ENCODE data around the gene CCDC192.
A peak's percentile ranks its signal among the peaks of the same experiment; 100 is the strongest.

CCDC192 gene

DNA sequence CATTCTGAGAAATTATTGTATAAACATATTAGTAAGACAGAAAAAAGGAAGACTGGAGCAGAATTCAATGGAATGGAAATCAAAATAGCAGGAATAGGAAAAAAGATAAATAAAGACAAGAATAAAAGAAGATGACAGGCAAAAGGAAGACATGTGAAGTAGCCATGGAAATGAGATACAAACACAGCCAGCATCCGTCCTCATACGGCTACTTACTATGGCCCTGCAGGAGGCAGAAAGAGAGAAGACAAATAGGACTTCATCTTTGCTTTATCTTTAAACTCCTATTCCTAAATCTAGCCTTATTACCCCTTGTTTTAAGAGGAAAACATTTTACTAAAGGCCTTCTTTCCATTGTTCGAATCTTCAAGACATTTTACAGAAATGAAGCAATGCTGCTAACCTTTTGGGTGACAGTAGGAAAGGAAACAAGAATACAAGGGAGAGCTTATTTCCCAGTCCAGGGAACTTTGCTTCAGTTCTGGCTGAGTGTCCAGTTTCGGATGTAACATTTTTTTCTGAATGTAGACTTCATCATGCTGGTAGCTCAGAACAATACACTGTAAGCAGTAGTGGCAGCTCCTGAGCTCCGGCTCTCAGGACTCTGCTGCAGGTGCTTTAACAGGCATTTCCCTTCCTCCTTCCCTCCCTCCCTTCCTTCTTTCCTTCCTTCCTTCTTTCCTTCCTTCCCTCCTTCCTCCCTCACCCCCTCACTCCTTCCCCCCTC is 274.0 kb downstream of the CCDC192 start:
- H3K4me3 ChIP-seq (ENCODE audit: low read depth, low read length): no peak overlapping the region
- TF ChIP-seq, protein P1, sequence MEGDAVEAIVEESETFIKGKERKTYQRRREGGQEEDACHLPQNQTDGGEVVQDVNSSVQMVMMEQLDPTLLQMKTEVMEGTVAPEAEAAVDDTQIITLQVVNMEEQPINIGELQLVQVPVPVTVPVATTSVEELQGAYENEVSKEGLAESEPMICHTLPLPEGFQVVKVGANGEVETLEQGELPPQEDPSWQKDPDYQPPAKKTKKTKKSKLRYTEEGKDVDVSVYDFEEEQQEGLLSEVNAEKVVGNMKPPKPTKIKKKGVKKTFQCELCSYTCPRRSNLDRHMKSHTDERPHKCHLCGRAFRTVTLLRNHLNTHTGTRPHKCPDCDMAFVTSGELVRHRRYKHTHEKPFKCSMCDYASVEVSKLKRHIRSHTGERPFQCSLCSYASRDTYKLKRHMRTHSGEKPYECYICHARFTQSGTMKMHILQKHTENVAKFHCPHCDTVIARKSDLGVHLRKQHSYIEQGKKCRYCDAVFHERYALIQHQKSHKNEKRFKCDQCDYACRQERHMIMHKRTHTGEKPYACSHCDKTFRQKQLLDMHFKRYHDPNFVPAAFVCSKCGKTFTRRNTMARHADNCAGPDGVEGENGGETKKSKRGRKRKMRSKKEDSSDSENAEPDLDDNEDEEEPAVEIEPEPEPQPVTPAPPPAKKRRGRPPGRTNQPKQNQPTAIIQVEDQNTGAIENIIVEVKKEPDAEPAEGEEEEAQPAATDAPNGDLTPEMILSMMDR (conservative IDR thresholded peaks at IDR 0.05; ENCODE audit: low read depth, low read length): no peak
- DNase-seq (ENCODE audit: low read depth): no peak

DNA sequence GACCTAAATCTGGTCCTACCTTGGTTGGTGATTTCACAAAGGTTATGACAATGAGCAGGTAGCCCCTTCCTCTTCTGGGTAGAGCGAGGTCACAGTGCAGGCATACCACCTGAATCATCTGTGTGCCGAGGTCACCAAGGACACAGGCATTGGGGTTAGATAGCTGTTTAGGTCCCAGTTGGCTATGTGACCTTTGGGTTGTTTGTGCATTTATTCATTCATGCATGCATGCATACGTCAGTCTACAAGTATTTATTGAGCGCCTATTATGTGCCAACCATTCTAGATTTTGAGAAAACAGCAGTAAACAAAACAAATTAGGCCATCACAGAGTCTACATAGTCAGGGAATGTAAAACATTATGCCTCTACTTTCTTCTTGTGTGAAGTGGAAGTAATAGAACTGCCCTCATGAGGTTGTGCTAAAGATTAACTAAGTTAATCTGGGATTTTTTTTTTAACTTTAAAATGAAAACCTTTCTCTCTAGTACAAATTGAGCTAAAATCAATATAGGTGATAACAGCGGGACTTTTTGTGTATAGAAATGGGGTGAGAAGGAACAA is 275.6 kb downstream of the CCDC192 start:
- DNase-seq (ENCODE audit: low read depth): no peak
- TF ChIP-seq, protein P1 (conservative IDR thresholded peaks at IDR 0.05; ENCODE audit: low read depth, low read length): no peak
- no peak overlapping the region for H3K4me3 ChIP-seq (ENCODE audit: low read depth, low read length)

DNA sequence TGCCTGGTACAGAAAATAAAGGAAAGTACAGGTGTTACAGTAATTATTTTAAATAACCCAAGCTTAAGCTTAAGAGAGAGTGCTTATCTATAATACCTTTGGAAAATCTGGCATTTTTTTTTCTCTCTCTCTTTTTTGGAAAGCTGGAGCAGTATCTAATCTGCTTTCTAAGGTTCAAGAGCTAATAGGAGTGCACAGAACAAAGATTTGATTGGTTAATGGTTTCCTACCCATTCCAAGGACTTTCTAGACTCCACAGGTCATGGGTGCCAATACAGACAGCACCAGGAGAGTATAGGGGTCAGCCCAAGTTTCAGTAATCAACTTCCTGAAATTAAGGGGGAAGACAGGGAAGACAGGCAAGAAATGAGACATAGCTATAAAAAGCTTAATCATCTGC is 276.3 kb downstream of the CCDC192 start:
- H3K4me3 ChIP-seq (ENCODE audit: low read depth, low read length): no peak overlapping the region
- TF ChIP-seq, protein P1 (conservative IDR thresholded peaks at IDR 0.05; ENCODE audit: low read depth, low read length): no peak
- DNase-seq (ENCODE audit: low read depth): no peak

DNA sequence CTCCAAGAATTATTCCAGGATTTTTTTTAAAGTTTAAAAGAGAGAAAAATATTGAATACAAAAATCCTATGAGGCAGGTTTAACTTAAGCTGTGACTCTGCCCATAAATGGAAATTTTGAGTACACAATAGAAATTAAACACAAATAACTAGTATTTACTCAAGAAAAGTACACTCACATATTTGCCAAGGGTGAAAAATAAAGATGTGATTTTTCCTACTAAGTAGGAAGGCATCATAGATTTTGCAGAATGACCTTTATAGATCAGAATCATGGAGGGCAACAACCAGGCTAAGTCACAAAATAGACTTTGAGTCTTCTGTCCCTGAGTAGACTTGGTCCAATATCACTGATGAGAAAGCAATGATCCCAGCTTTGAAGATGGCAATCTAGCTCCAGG is 277.7 kb downstream of the CCDC192 start:
- H3K4me3 ChIP-seq (ENCODE audit: low read depth, low read length): no peak overlapping the region
- TF ChIP-seq, protein P1 (conservative IDR thresholded peaks at IDR 0.05; ENCODE audit: low read depth, low read length): no peak
- no peak for DNase-seq (ENCODE audit: low read depth)

DNA sequence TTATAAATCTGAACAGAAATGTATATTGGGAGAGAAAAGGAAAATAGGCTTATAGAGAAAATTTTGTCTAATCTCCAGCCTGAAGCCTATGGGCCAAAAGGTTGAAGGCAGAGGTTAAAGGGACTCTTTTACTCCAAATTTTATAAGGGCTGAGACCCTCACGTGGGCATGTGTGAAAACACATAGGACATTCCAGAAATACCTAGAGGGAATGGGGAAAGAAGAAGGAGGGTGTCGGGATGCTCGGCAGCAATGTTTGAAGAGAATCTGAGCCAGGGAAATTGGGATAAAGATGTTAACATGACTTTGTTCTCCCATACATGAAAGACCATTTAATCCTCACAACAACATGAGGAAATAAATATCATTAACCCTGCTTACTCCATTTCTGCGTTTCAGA is 278.3 kb downstream of the CCDC192 start:
- no peak for DNase-seq (ENCODE audit: low read depth)
- no peak overlapping the region for H3K4me3 ChIP-seq (ENCODE audit: low read depth, low read length)
- TF ChIP-seq, protein P1 (conservative IDR thresholded peaks at IDR 0.05; ENCODE audit: low read depth, low read length): no peak

DNA sequence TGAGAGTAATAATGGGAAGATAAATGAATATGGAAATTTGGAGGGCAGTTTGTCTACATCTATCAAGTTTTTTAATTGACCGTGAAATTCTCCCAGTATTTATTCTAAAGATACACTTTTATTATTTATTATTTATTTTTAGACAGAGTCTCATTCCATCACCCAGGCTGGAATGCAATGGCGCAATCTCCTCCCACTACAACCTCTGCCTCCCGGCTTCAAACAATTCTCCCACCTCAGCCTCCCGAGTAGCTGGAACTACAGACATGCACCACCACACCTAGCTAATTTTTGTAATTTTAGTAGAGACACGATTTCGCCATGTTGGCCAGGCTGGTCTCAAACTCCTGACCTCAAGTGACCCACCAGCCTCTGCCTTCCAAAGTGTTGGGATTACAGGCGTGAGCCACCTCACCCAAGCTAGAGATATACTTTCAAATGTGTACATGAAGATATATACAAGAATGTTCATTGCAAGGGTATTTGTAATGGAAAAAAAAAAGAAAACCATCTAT is 282.7 kb downstream of the CCDC192 start:
- DNase-seq (ENCODE audit: low read depth): peak; percentile 52
- H3K4me3 ChIP-seq (ENCODE audit: low read depth, low read length): no peak overlapping the region
- TF ChIP-seq, protein P1 (conservative IDR thresholded peaks at IDR 0.05; ENCODE audit: low read depth, low read length): no peak

All from choroid plexus epithelial cell (primary cell).